GM18499 (cell line): ENCODE results near the gene PIEZO1.

Source experiments
- ATAC-seq: cut with Tn5 transposase; IDR thresholded peaks from one replicate; pipeline ENCODE4 v1.9.1; 2021; ENCODE audit warnings: moderate number of reproducible peaks; ENCODE audit not compliant: insufficient read depth, unreplicated experiment

PIEZO1 gene

DNA sequence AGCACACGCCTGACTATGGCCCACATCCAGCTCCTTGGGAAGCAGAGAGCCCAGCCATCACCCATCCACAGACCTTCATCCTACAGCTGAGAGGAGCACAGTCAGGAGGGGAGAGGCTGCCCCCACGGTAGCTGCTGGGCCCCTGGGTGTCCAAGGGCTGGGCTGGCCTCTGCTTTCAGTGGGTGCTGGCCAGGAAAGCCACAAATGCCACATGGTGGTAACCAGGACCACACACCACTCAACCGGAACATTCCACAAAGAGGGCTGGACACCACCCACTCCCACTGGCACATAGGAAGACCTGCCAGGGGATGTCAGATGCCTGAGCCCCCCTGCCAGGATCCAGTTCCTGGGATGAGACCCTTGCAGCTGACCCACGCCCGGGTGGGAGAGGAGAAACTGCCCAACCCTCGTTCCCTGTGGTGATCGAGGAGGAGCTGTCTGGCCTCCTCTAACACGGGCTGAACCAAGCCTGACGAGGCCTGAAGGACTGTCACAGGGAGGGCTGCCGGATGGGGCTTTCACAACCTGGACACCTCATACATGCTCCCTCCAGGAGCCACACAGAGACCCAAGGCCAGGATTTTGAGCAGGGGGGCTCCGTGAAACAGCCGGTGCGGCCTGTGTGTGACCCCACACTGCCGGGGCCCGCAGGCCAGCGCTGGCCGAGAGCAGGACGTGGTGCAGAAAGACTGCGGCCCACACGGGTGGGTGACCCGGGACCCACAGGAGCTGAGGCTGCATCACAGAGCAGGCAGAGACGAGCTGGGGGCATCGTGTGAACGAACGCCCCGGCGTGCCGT lies 30.7 kb downstream of the PIEZO1 start:
- no peak for ATAC-seq

DNA sequence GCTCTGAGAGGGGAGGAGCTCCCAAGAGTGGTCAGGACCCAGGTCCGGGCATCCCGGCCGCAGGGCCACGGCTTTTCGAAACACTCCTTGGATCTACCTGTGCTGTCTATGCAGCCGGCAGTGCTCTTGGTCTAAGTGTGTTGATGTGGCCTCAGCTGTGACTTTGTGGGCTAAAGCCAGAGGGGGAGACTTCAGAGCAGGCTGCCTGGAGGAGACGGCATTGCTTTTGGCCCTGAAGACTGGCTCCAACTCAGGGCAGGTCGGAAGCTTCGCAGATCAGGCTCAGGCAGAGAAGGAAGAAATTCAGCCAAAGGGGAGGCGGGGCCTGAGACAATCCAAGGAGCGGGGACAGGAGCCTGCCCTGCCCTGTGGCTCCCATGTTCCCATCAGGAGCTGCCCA lies 31.4 kb downstream of the PIEZO1 start:
- no peak for ATAC-seq

DNA sequence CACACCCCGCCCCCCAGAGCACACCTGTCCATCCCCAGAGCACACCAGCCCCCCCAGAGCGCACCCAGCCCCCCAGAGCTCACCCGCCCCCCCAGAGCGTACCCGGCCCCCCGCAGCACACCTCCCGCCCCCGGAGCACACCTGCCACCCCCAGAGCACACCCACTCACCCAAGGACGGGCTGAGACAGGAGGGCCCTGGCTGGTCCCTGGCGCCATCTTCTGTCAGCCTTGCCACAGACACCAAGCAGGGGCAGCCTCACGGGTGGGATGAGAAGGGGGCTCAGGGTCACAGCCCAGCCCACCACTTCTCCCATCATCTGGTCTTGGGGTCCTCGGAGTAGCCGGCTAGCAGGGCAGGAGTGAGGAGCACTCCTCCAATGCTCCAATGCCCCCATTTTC lies 31.8 kb downstream of the PIEZO1 start:
- ATAC-seq = no peak

- no peak for ATAC-seq
These were observed 32.5 kb downstream of the PIEZO1 start for GRCh38 chr16:88752386-88753002.

DNA sequence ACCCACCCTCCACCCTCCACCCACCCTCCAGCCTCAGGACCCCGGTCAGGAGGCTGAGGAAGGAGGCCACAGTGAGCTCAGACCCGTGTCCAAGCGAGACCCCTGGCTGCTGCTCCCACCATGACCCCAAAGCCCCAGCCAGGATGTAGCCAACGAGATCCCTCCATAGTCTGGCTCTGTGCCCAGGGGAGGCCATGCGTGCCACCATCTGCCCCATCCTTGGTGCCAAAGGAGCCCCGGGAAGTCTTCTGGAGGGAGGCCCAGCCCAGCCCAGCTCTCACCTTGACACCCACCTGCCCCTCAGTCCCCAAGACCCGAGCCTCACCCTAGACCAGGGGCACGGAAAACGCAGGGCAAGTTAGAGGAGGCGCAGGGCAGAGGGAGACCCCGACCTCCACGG lies 34.2 kb downstream of the PIEZO1 start:
- no peak for ATAC-seq

- ATAC-seq = no peak
These were observed 35.7 kb downstream of the PIEZO1 start for GRCh38 chr16:88749358-88749757.

DNA sequence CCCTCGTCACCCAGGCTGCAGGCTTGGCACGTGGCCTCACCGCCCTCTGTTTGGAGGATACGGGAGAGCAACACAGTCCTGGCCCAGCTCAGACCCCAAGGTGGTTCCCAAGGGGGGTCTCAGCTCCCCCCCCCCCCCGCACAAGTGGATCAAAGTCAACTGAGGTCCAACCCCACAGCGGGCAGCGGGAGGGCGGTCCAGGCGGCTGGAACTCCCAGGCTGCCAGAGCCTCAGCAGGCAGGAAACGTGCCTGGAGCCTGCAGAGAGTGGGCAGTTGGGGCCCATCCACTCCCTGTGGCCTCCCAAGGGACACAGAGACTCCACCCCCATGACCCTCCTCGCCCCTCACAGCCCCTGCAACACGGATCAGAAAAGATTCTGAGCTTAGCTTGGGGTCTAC lies 36.7 kb downstream of the PIEZO1 start:
- ATAC-seq = no peak

DNA sequence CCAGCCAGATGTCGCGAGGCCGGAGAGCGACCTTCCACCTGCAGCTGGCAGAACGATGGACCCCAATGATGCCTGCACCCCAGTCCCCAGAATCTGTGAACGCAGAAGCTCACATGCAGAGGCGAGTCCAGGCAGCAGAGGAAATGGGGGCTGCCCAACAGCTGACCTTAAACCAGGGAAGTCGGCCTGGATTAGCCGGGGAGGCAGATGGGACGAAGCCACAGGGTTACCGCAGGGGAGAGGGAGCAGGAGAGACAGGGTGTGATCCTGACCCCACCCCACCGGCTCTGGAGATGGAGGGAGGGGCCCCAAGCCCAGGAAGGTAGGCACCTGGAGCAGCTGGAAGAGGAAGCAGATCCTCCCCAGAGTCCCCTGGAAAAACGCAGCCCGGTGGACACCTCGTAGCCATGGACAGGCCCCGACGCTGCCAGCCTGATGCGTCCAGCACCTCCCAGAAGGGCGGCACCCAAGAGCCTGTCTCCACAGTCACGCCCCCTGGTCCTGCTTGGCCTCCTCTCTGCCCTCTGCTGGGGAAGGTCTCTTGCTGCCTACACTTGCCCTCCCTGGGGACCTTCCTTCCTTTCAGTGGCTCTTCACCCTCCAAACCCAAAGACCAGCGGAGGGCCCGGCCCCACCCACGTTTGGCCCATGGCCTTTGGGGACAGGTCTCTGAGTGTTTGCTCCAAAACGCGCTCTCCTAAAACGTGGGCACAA lies 37.3 kb downstream of the PIEZO1 start:
- no peak for ATAC-seq

DNA sequence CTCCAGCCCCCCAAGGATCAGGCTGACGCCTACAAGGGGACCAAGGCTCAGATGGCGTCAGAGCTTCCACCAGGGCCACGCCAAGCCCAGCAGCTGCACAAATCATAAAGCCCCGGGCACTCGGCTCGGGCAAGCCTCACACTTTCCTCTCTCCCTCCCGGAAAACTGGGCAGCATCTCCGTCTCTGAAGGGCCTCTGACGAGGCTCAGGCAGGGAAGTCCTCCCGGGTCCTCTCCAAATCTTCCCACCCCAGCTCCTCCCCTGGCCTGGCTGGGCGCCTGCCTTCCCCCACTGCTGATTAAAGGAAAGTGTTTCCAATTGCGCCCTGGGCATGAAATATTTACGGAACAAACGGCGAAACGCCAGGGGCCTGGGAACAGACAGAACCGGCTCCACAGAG lies 38.5 kb downstream of the PIEZO1 start:
- ATAC-seq = no peak

DNA sequence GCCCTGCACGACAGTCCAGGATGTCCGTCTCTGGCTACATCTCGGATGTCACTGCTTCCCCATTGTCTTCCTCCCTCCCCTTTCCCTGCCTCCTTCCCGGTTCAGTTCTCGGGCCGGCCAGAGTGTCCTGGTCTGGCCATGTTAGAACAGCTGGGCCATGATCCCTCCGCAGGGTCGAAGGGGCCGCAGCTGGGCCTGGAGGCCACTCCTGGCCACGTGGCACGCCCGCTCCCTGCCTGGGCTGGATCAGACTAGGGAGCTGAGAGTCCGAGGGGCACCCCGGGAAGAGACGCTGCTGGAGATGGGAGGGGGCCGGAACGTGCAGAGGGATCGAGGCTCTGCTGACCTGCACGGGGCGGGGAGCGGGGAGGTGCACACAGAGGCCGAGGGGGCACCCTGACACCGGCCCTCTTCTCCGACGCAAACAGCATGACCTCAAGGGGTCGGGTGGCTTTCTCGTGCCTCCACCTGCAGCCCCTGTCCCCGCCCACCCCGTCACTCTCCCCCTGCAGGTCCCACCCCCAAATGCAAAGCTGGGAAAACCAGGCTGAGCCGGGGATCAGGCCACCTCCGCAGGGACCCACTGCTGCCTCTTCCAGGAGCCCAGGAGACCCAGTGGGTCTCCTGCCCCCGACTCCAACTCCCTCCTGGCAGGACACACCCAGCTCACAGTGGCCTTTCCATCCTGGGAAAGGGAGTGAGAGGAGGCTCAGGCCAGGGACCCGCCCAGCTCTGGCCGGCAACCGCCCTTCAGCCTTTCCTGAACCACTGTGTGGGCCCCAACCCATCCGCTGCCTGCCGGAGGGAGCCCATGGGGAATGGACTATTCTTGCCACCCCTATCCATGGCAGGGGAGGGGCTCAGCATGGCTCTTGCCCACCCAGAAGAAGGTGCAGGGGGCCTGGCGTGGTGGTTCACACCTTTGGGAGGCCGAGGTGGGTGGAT lies 40.2 kb downstream of the PIEZO1 start:
- ATAC-seq = no peak

GRCh38 chr16:88743693-88744576 lies 41.1 kb downstream of the PIEZO1 start:
- no peak for ATAC-seq

- no peak for ATAC-seq
These were observed 42.0 kb downstream of the PIEZO1 start for GRCh38 chr16:88742896-88743605.

- ATAC-seq = no peak
These were observed 43.7 kb downstream of the PIEZO1 start for GRCh38 chr16:88741368-88741767.

GRCh38 chr16:88740727-88741055 lies 44.3 kb downstream of the PIEZO1 start:
- ATAC-seq = no peak

- no peak for ATAC-seq
These were observed 44.9 kb downstream of the PIEZO1 start for GRCh38 chr16:88739977-88740726.

DNA sequence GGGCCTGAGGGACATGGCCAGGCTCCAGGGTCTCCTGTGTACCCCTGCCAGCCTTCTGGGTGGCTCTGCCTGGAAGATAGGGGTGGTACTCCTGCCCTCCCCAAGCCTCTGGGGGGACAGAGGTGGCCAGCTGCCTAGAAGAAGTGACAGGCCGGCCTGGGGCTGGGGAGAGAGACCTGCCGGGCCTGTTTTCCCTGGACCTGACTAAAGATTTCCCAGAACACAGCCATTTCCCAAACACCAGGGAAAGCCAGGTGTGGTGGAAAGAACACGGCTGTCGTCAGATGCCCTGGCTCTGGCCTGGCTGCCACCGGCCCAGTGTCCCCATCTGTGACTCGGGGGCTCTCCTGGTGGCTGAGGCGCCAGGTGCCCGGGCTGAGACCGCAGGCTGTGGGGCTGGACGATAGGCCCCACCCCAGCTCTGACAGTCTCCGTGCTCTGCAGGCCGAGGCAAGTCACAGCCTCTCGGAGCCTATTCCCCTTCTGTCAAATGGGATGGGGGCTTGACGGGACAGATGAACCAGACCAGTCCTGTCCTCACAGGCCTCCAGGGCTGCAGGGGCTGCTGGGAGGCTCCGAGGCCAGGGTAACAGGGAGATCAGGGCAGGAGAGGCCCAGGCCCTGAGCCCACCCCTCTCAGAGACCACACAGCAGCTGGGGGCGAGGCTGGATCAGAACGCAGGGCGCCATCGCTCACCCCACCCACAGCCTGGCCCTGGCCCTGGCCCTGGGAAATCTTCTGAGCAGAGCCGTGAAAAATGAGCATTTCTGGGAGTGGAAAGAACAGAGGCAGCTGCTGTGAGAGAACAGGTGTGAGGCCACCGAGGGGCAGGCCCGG lies 45.7 kb downstream of the PIEZO1 start:
- no peak for ATAC-seq
